NB4 (cell line): Measurements from ENCODE around the gene E2F7.

Source experiments
- DNase-seq: peaks from one replicate; pipeline ENCODE4 v3.0.0; 2010; ENCODE audit warnings: low read depth
- H3K4me3 ChIP-seq: one replicate; pipeline ENCODE4 v1.5.1; 2011; ENCODE audit warnings: mild to moderate bottlenecking, low read depth, low read length, moderate library complexity
- CTCF ChIP-seq: IDR thresholded peaks from one replicate; pipeline ENCODE4 v1.5.1; 2012; ENCODE audit warnings: low read depth, low read length
- MAX ChIP-seq: IDR thresholded peaks from 2 replicates; pipeline ENCODE4 v1.6.1; 2011; ENCODE audit warnings: low read depth, low read length
- MYC ChIP-seq: IDR thresholded peaks from 2 replicates; pipeline ENCODE4 v1.6.1; 2011; ENCODE audit warnings: low read depth, low read length
- POLR2A ChIP-seq: IDR thresholded peaks from 2 replicates; pipeline ENCODE4 v1.6.1; 2011; ENCODE audit warnings: mild to moderate bottlenecking; ENCODE audit not compliant: insufficient read length; ENCODE audit errors: extremely low read depth

E2F7 gene

GRCh38 chr12:76983420-76983819, 81.9 kb downstream of the E2F7 start:
- H3K4me3 ChIP-seq = no peak overlapping the region
- no peak for DNase-seq
- no peak for TF ChIP-seq CTCF
- no peak for TF ChIP-seq MYC
- no peak for TF ChIP-seq POLR2A
- TF ChIP-seq MAX = no peak

- no peak for DNase-seq
- H3K4me3 ChIP-seq = no peak overlapping the region
- TF ChIP-seq MYC (no peak), MAX (no peak), CTCF (no peak), POLR2A (no peak)
These were observed 85.2 kb downstream of the E2F7 start for GRCh38 chr12:76980196-76980595.

- no peak overlapping the region for H3K4me3 ChIP-seq
- TF ChIP-seq POLR2A (no peak), MYC (no peak), CTCF (no peak), MAX (no peak)
- no peak for DNase-seq
These were observed 88.5 kb downstream of the E2F7 start for GRCh38 chr12:76976777-76977382.
